GM12878 (cell line): ENCODE measurements around the gene HDAC3.

Experiments
- ASH2L ChIP-seq: fragments of 300-600, 200-600 bp; sonication (generic); IDR thresholded peaks from 2 replicates; pipeline ENCODE4 v1.6.1; 2017; ENCODE audit warnings: low read depth, mild to moderate bottlenecking, borderline replicate concordance
- EZH2 ChIP-seq: IDR thresholded peaks from 2 replicates; pipeline ENCODE4 v1.6.1; 2012; ENCODE audit warnings: low read depth, mild to moderate bottlenecking, control low read depth, inconsistent platforms, low read length, borderline replicate concordance; ENCODE audit not compliant: control insufficient read depth
- GABPA ChIP-seq: IDR thresholded peaks from 2 replicates; pipeline ENCODE4 v1.6.1; 2014; ENCODE audit warnings: antibody characterized with exemption, low read depth, mild to moderate bottlenecking, inconsistent platforms
- MYC ChIP-seq: IDR thresholded peaks from 2 replicates; pipeline ENCODE4 v1.6.1; 2011; ENCODE audit warnings: mild to moderate bottlenecking, low read length, moderate library complexity, inconsistent platforms; ENCODE audit not compliant: insufficient read depth, insufficient replicate concordance, insufficient read length, severe bottlenecking
- POLR2A ChIP-seq: IDR thresholded peaks from 2 replicates; pipeline ENCODE4 v1.6.1; 2011; ENCODE audit warnings: low read depth, mild to moderate bottlenecking, low read length
- POLR2AphosphoS5 ChIP-seq: IDR thresholded peaks from 2 replicates; pipeline ENCODE4 v1.6.1; 2011; ENCODE audit warnings: mild to moderate bottlenecking, low read length, inconsistent platforms
- SUZ12 ChIP-seq: fragments of 200-600 bp; sonication (generic); IDR thresholded peaks from one replicate; pipeline ENCODE4 v1.6.1; 2018; ENCODE audit warnings: antibody characterized with exemption, mild to moderate bottlenecking; ENCODE audit not compliant: unreplicated experiment

DNA sequence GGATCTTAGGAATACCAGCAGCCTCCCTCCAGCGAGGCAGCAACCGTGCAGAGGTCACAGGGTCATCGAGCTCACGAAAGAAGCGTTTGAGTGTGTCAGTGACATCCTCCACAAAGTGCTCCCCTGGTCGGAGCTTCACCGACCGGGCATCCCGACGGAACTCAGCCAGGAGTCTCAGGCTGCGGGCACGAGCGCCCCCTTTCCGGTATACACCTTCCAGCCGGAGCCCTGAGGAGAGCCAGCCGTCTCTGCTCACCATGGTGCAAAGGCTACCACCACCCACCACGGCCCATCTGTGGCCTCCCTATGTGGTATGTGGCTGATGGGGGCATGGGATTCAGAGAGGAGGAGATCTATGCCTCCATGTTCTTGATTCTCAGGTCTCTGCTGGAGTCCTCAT is 25.4 kb upstream of the HDAC3 start:
- TF ChIP-seq ASH2L (no peak), POLR2A (no peak), GABPA (no peak), SUZ12 (no peak), EZH2 (no peak), MYC (no peak), POLR2AphosphoS5 (no peak)
